ENCODE measurements around the gene MEST.
"Not testable (repeated sequence)": the region's sequence is repeated elsewhere in the genome, so short reads cannot be mapped to it uniquely, and the experiment has no call there.

The MEST gene

GRCh38 chr7:130521258-130521951 is 29.5 kb downstream of the MEST start:
- FAIRE-seq: no peak
- no peak for DNase-seq (ENCODE audit: low spot score)

- not testable (repeated sequence) for DNase-seq (ENCODE audit: low spot score); FAIRE-seq
Measured at GRCh38 chr7:130523519-130524125, 31.7 kb downstream of the MEST start.

GRCh38 chr7:130524628-130525027 is 32.7 kb downstream of the MEST start:
- FAIRE-seq (no peak), DNase-seq (ENCODE audit: low spot score) (no peak)

- DNase-seq (ENCODE audit: low spot score); FAIRE-seq: not testable (repeated sequence)
Measured at GRCh38 chr7:130527752-130528355, 36.0 kb downstream of the MEST start.

GRCh38 chr7:130529417-130529816 is 37.5 kb downstream of the MEST start:
- DNase-seq (ENCODE audit: low spot score) (no peak), FAIRE-seq (no peak)

- FAIRE-seq; DNase-seq (ENCODE audit: low spot score): not testable (repeated sequence)
Measured at GRCh38 chr7:130537894-130538293, 46.0 kb downstream of the MEST start.

GRCh38 chr7:130541287-130541686 is 49.4 kb downstream of the MEST start:
- FAIRE-seq; DNase-seq (ENCODE audit: low spot score): not testable (repeated sequence)

GRCh38 chr7:130542297-130542696 is 50.4 kb downstream of the MEST start:
- not testable (repeated sequence) for FAIRE-seq; DNase-seq (ENCODE audit: low spot score)

GRCh38 chr7:130543487-130544010 is 51.7 kb downstream of the MEST start:
- DNase-seq (ENCODE audit: low spot score) (no peak), FAIRE-seq (no peak)

- no peak for FAIRE-seq
- DNase-seq (ENCODE audit: low spot score): no peak
Measured at GRCh38 chr7:130544356-130544755, 52.5 kb downstream of the MEST start.

- FAIRE-seq: no peak
- no peak for DNase-seq (ENCODE audit: low spot score)
Measured at GRCh38 chr7:130553398-130554029, 61.6 kb downstream of the MEST start.

GRCh38 chr7:130554481-130554880 is 62.6 kb downstream of the MEST start:
- DNase-seq (ENCODE audit: low spot score) (no peak), FAIRE-seq (no peak)
